IMR-90 (cell line): ENCODE data around the gene NME4. TPM values are rescaled to one million over a fixed set of nuclear protein-coding genes. Genes with fewer than 3 reads are reported as not detected.

Source experiments
- ATAC-seq: fragments of 200-7000 bp; cut with Tn5 transposase; 2 replicates; pipeline ENCODE4 v1.9.1; 2020; ENCODE audit warnings: low read depth, mild to moderate bottlenecking, moderate library complexity
- BruUV-seq: library from RNA; stranded (reverse); fragments of 400-500 nt; replicated peaks from 2 replicates; lab custom pipeline; 2021; lab: Mats Ljungman, UMichigan
- CTCF ChIA-PET: fragments of 300-600 bp; formaldehyde crosslinking; extraction: SDS; loops from one replicate; lab custom pipeline; 2021; ENCODE audit warnings: antibody characterized with exemption; lab: Yijun Ruan, JAX
- POLR2A ChIA-PET: fragments of 300-600 bp; sonication (Branson Sonifier 250); formaldehyde crosslinking; loops from one replicate; lab custom pipeline; 2022; ENCODE audit warnings: antibody characterized with exemption; ENCODE audit not compliant: unreplicated experiment; lab: Charles Lee
- DNase-seq: peaks from one replicate; pipeline ENCODE4 v3.0.0; 2013
- H2AFZ ChIP-seq: replicated peaks from 2 replicates; pipeline ENCODE3; 2013; ENCODE audit warnings: low read length, mild to moderate bottlenecking; ENCODE audit not compliant: poor library complexity
- H2AK5ac ChIP-seq: 2 replicates; pipeline ENCODE4 v1.6.1; 2013; ENCODE audit warnings: low read depth, low read length, inconsistent platforms
- H2AK9ac ChIP-seq: replicated peaks from 2 replicates; pipeline ENCODE3; 2013; ENCODE audit warnings: mild to moderate bottlenecking, low read depth, low read length, moderate library complexity; ENCODE audit not compliant: poor library complexity
- H2BK120ac ChIP-seq: 2 replicates; pipeline ENCODE4 v1.6.1; 2013; ENCODE audit warnings: low read depth, low read length, inconsistent platforms
- H2BK15ac ChIP-seq: 3 replicates; pipeline ENCODE4 v1.6.1; 2013; ENCODE audit warnings: low read depth, low read length, inconsistent platforms
- H2BK20ac ChIP-seq: 2 replicates; pipeline ENCODE4 v1.6.1; 2013; ENCODE audit warnings: low read depth, mild to moderate bottlenecking, inconsistent platforms, low read length, moderate library complexity
- H2BK5ac ChIP-seq: 2 replicates; pipeline ENCODE4 v1.6.1; 2013; ENCODE audit warnings: mild to moderate bottlenecking, low read depth, low read length, inconsistent platforms; ENCODE audit not compliant: poor library complexity, severe bottlenecking
- H3K14ac ChIP-seq: replicated peaks from 2 replicates; pipeline ENCODE4 v1.6.1; 2013; ENCODE audit warnings: low read depth, low read length, inconsistent platforms
- H3K18ac ChIP-seq: 2 replicates; pipeline ENCODE4 v1.6.1; 2013; ENCODE audit warnings: low read depth, low read length, control low read depth
- H3K23ac ChIP-seq: 2 replicates; pipeline ENCODE4 v1.6.1; 2013; ENCODE audit warnings: low read depth, low read length, inconsistent platforms
- H3K27ac ChIP-seq: 2 replicates; pipeline ENCODE4 v1.5.1; 2013; ENCODE audit warnings: mild to moderate bottlenecking, control low read depth, low read length; ENCODE audit not compliant: insufficient read depth
- H3K27me3 ChIP-seq: 2 replicates; pipeline ENCODE4 v1.6.1; 2013; ENCODE audit warnings: low read length; ENCODE audit not compliant: control insufficient read depth, insufficient read depth
- H3K36me3 ChIP-seq: 2 replicates; pipeline ENCODE4 v1.6.1; 2013; ENCODE audit warnings: low read length, mixed read lengths; ENCODE audit not compliant: control insufficient read depth, insufficient read depth
- H3K4ac ChIP-seq: 2 replicates; pipeline ENCODE4 v1.6.1; 2013; ENCODE audit warnings: low read depth, low read length, inconsistent platforms
- H3K4me1 ChIP-seq: 2 replicates; pipeline ENCODE4 v1.6.1; 2013; ENCODE audit warnings: low read length, mixed read lengths; ENCODE audit not compliant: control insufficient read depth, insufficient read depth
- H3K4me2 ChIP-seq: 2 replicates; pipeline ENCODE4 v1.6.1; 2013; ENCODE audit warnings: low read depth, mild to moderate bottlenecking, control low read depth, low read length, moderate library complexity
- H3K4me3 ChIP-seq: 2 replicates; pipeline ENCODE4 v1.5.1; 2013; ENCODE audit warnings: low read depth, mild to moderate bottlenecking, control low read depth, low read length, moderate library complexity; ENCODE audit not compliant: insufficient read depth
- H3K56ac ChIP-seq: 2 replicates; pipeline ENCODE4 v1.6.1; 2013; ENCODE audit warnings: low read length, inconsistent platforms; ENCODE audit not compliant: insufficient read depth; ENCODE audit errors: extremely low read depth
- H3K79me1 ChIP-seq, 2 experiments: 2 replicates each; pipeline ENCODE4 v1.6.1; 2013; ENCODE audit warnings: low read length in 2 of 2, inconsistent platforms in 1 of 2, low read depth in 1 of 2
- H3K9ac ChIP-seq: 2 replicates; pipeline ENCODE4 v1.6.1; 2013; ENCODE audit warnings: low read depth, low read length, control low read depth
- H3K9me1 ChIP-seq: 2 replicates; pipeline ENCODE4 v1.6.1; 2013; ENCODE audit warnings: low read length, inconsistent platforms; ENCODE audit not compliant: insufficient read depth
- H3K9me3 ChIP-seq: 2 replicates; pipeline ENCODE4 v1.6.1; 2013; ENCODE audit warnings: low read length; ENCODE audit not compliant: control insufficient read depth, insufficient read depth
- H4K20me1 ChIP-seq: 2 replicates; pipeline ENCODE4 v1.6.1; 2013; ENCODE audit warnings: low read length, inconsistent platforms; ENCODE audit not compliant: insufficient read depth
- H4K5ac ChIP-seq: 2 replicates; pipeline ENCODE4 v1.6.1; 2013; ENCODE audit warnings: mild to moderate bottlenecking, low read depth, low read length, control low read depth
- H4K8ac ChIP-seq, 2 experiments: 2 replicates each; pipeline ENCODE4 v1.6.1; 2013; ENCODE audit warnings: low read depth in 2 of 2, low read length in 2 of 2, control low read depth in 1 of 2, inconsistent platforms in 1 of 2
- H4K91ac ChIP-seq: 2 replicates; pipeline ENCODE4 v1.6.1; 2013; ENCODE audit warnings: low read depth, low read length, inconsistent platforms; ENCODE audit not compliant: insufficient read depth
- BHLHE40 ChIP-seq: fragments of 150-350 bp; IDR thresholded peaks from 2 replicates; pipeline ENCODE4 v1.6.1; 2016; ENCODE audit warnings: mild to moderate bottlenecking, low read depth, low read length
- CEBPB ChIP-seq: IDR thresholded peaks from 2 replicates; pipeline ENCODE4 v1.6.1; 2012; ENCODE audit warnings: low read depth, low read length, improper control_type of control experiment
- CHD1 ChIP-seq: IDR thresholded peaks from 2 replicates; pipeline ENCODE4 v1.6.1; 2012; ENCODE audit warnings: low read depth, low read length, improper control_type of control experiment
- CTCF ChIP-seq: conservative IDR thresholded peaks from 2 replicates; pipeline ENCODE4 v1.5.1; 2012; ENCODE audit warnings: mild to moderate bottlenecking, low read depth, low read length, improper control_type of control experiment
- FOS ChIP-seq: fragments of 150-350 bp; IDR thresholded peaks from 2 replicates; pipeline ENCODE4 v1.6.1; 2016; ENCODE audit warnings: low read depth, low read length
- MAFK ChIP-seq: IDR thresholded peaks from 2 replicates; pipeline ENCODE4 v1.6.1; 2012; ENCODE audit warnings: low read depth, low read length, improper control_type of control experiment
- MAZ ChIP-seq: IDR thresholded peaks from 2 replicates; pipeline ENCODE4 v1.6.1; 2012; ENCODE audit warnings: low read depth, mild to moderate bottlenecking, low read length, improper control_type of control experiment, moderate library complexity, borderline replicate concordance
- MXI1 ChIP-seq: IDR thresholded peaks from 2 replicates; pipeline ENCODE4 v1.6.1; 2012; ENCODE audit warnings: low read depth, mild to moderate bottlenecking, low read length, moderate library complexity, borderline replicate concordance
- NFE2L2 ChIP-seq: fragments of 150-350 bp; IDR thresholded peaks from 2 replicates; pipeline ENCODE4 v1.6.1; 2016; ENCODE audit warnings: low read depth, mild to moderate bottlenecking, low read length
- POLR2A ChIP-seq: IDR thresholded peaks from 2 replicates; pipeline ENCODE4 v1.6.1; 2012; ENCODE audit warnings: mild to moderate bottlenecking, low read depth, low read length
- RAD21 ChIP-seq: IDR thresholded peaks from 2 replicates; pipeline ENCODE4 v1.6.1; 2012; ENCODE audit warnings: low read length, improper control_type of control experiment
- RCOR1 ChIP-seq: IDR thresholded peaks from 2 replicates; pipeline ENCODE4 v1.6.1; 2012; ENCODE audit warnings: mild to moderate bottlenecking, low read length, improper control_type of control experiment; ENCODE audit not compliant: insufficient replicate concordance
- RFX5 ChIP-seq: IDR thresholded peaks from 2 replicates; pipeline ENCODE4 v1.8.0; 2012; ENCODE audit warnings: low read depth, mild to moderate bottlenecking, low read length, moderate library complexity
- SMC3 ChIP-seq: fragments of 150-350 bp; IDR thresholded peaks from 2 replicates; pipeline ENCODE4 v1.6.1; 2016; ENCODE audit warnings: low read depth, mild to moderate bottlenecking, antibody characterized with exemption, low read length, moderate library complexity
- USF2 ChIP-seq: fragments of 150-350 bp; IDR thresholded peaks from 2 replicates; pipeline ENCODE4 v1.6.1; 2017; ENCODE audit warnings: mild to moderate bottlenecking, antibody characterized with exemption, low read length, low read depth
- WGBS, 2 experiments: methylation state at CpG; one replicate each; pipeline versions ENCODE4 v1.1.5 to v1.1.7; 2013; ENCODE audit warnings: missing lambda C conversion rate in 2 of 2; ENCODE audit not compliant: insufficient read length in 1 of 2; ENCODE audit errors: extremely low coverage in 2 of 2; 5-methylcytosine and 5-hydroxymethylcytosine counted together
- dilution Hi-C: fragments of 300-500 bp; cut with HindIII; formaldehyde crosslinking; loops from one replicate; pipeline ENCODE4 v1.14.3; 2018; ENCODE audit warnings: low sequenced_read_pairs; ENCODE audit not compliant: unreplicated experiment
- in situ Hi-C: fragments of 300-500 bp; cut with MboI; formaldehyde crosslinking; loops from 3 replicates; pipeline ENCODE4 v1.14.3; 2019; ENCODE audit warnings: low sequenced_read_pairs, inconsistent platforms, mixed read lengths
- intact Hi-C: fragments of 100-400 bp; cut with micrococcal nuclease; formaldehyde crosslinking; loops from 2 replicates; pipeline ENCODE4 v1.10.0; 2022
- polyA plus RNA-seq, 3 experiments: library from polyadenylated mRNA; depleted of rRNA; stranded (reverse); fragments of >200 nt; gene quantifications; 2 replicates each; pipeline ENCODE4 v1.2.3, GENCODE V29; 2012; ENCODE audit warnings: low replicate concordance in 1 of 3
- total RNA-seq: library from RNA; depleted of rRNA; stranded (reverse); fragments of >200 nt; gene quantifications from 2 replicates; pipeline ENCODE4 v1.2.3, GENCODE V29; 2012

Gene NME4
- total and polyA plus RNA-seq, 2 of the 4 experiments (the other 2 are of a cell fraction): 124 to 288 TPM

GRCh38 chr16:401468-402348, 4.7 kb downstream of the NME4 start, which contains the start of gene DECR2:
TSS of gene DECR2 (plus strand) at chr16:401885. CDS start at chr16:401964, 79 bp downstream.
- Histone ChIP-seq H3K9ac (peak within 1 kb of the TSS; percentile 97), H4K5ac (peak within 1 kb of the TSS; percentile 75), H2BK5ac (peak within 1 kb of the TSS; percentile 73), H3K79me1 (peaks cover 4 to 37% of the 10 kb centered on the region in 2 experiments), H2AK9ac (peak within 1 kb of the TSS; percentile 98), H4K20me1 (peaks cover 15% of the 10 kb centered on the region; the same call in 1 of the 2 replicates), H2BK120ac (peak within 1 kb of the TSS; percentile 78), H3K4me1 (peaks cover 4% of the 10 kb centered on the region), H3K9me3 (no peaks in the 10 kb centered on the region), H3K4me3 (peak within 1 kb of the TSS; percentile 95), H3K4ac (peak within 1 kb of the TSS; percentile 88), H3K23ac (peak within 1 kb of the TSS; percentile 79), H3K18ac (no peak within 1 kb of the TSS; the same call in 1 of the 2 replicates), H2BK15ac (no peak within 1 kb of the TSS), H4K91ac (peak within 1 kb of the TSS; percentile 82), H3K9me1 (0 out of 2 replicates have a peak, but pooled peaks cover 6% of the 10 kb centered on the region), H3K14ac (peak within 1 kb of the TSS; percentile 98), H2AFZ (peak within 1 kb of the TSS; percentile 99), H2BK20ac (0 out of 2 replicates have a peak within 1 kb of the TSS, but pooled peaks have one; percentile 34), H3K4me2 (peak within 1 kb of the TSS; percentile 79), H3K36me3 (peaks cover 19% of the 10 kb centered on the region), H3K27ac (peak within 1 kb of the TSS; percentile 90), H2AK5ac (peak within 1 kb of the TSS; percentile 77), H4K8ac (peak within 1 kb of the TSS; percentile 41 to 87; a peak in 3 of 4 replicates), H3K56ac (peak within 1 kb of the TSS; percentile 47), H3K27me3 (no peaks in the 10 kb centered on the region)
- 1% methylated on average over 40 of the region's 91 CpGs; no CpG with 5 or more reads in 1 of the 2 experiments for WGBS, 2 experiments
- in situ Hi-C loops: no loop called here
- dilution Hi-C loops: no loop called here
- peak; percentile 88 for ATAC-seq
- DNase-seq: peak; percentile 85
- no TSS peak for BruUV-seq
- intact Hi-C loops: loop anchor here (5.0 kb wide), 1 partner anchor 126 kb away; the partner anchor contains the start of gene CAPN15
- ChIA-PET CTCF (interaction anchor here (0.5 to 0.7 kb wide), 2 partner anchors 10 to 40 kb away, joined by 3 to 6 read pairs; no protein-coding TSS in a partner anchor), POLR2A (interaction anchor here (1.2 kb wide), 1 partner anchor 15 kb away, joined by 3 read pairs; no protein-coding TSS in a partner anchor)
- TF ChIP-seq CTCF (peak; percentile 53), NFE2L2 (no peak), BHLHE40 (no peak), CHD1 (no peak), POLR2A (peak; percentile 50; the same call in 1 of the 2 replicates), USF2 (peak; percentile 81), MXI1 (peak; percentile 92), MAFK (no peak), MAZ (peak; percentile 25; the same call in 1 of the 2 replicates), RAD21 (peak; percentile 59), RCOR1 (no peak), CEBPB (no peak), FOS (no peak), SMC3 (peak; percentile 47; the same call in 1 of the 2 replicates), RFX5 (no peak)
